DND-41 (cell line): ENCODE measurements around the gene GLT8D1.

Experiments
- ATAC-seq: fragments of 200-7000 bp; cut with Tn5 transposase; 3 replicates; pipeline ENCODE4 v1.9.1; 2021; ENCODE audit warnings: low read depth; ENCODE audit not compliant: insufficient read depth
- DNase-seq: peaks from one replicate; pipeline ENCODE4 v3.0.0-alpha.2; 2020
- H2AFZ ChIP-seq: 2 replicates; pipeline ENCODE4 v1.6.0; 2012; ENCODE audit warnings: low read depth, low read length
- H3K27ac ChIP-seq: 2 replicates; pipeline ENCODE4 v1.5.1; 2012; ENCODE audit warnings: low read length, inconsistent platforms
- H3K27me3 ChIP-seq: fragments of 200-600 bp; sonication (generic); 2 replicates; pipeline ENCODE4 v1.6.0; 2012; ENCODE audit warnings: low read length, mild to moderate bottlenecking, inconsistent platforms; ENCODE audit not compliant: insufficient read depth, poor library complexity
- H3K36me3 ChIP-seq: 2 replicates; pipeline ENCODE4 v1.5.1; 2012; ENCODE audit warnings: low read length, inconsistent platforms; ENCODE audit not compliant: insufficient read depth
- H3K4me1 ChIP-seq: 2 replicates; pipeline ENCODE4 v1.5.1; 2012; ENCODE audit warnings: mild to moderate bottlenecking, low read length; ENCODE audit not compliant: insufficient read depth
- H3K4me2 ChIP-seq: 2 replicates; pipeline ENCODE4 v1.6.0; 2012; ENCODE audit warnings: mild to moderate bottlenecking, moderate library complexity, low read length, inconsistent platforms; ENCODE audit not compliant: insufficient read depth
- H3K4me3 ChIP-seq, 2 experiments: fragments of 200-600 bp in 1 of 2; shearing (Covaris generic) in 1 of 2; 2 replicates each; pipeline ENCODE4 v1.5.1; 2012 to 2016; ENCODE audit warnings: inconsistent platforms in 2 of 2, low read length in 2 of 2, mild to moderate bottlenecking in 2 of 2, low read depth in 1 of 2, moderate library complexity in 1 of 2
- H3K79me2 ChIP-seq: 2 replicates; pipeline ENCODE4 v1.6.0; 2012; ENCODE audit warnings: low read length, inconsistent platforms; ENCODE audit not compliant: insufficient read depth
- H3K9ac ChIP-seq: 2 replicates; pipeline ENCODE4 v1.6.0; 2012; ENCODE audit warnings: low read depth, mild to moderate bottlenecking, inconsistent platforms, low read length, moderate library complexity
- H3K9me3 ChIP-seq: 2 replicates; pipeline ENCODE4 v1.5.1; 2012; ENCODE audit warnings: low read length, moderate library complexity, mild to moderate bottlenecking, inconsistent platforms; ENCODE audit not compliant: insufficient read depth, severe bottlenecking
- H4K20me1 ChIP-seq: 2 replicates; pipeline ENCODE4 v1.6.0; 2012; ENCODE audit warnings: low read length; ENCODE audit not compliant: insufficient read depth
- EZH2 ChIP-seq: IDR thresholded peaks from 3 replicates; pipeline ENCODE4 v1.6.1; 2012; ENCODE audit warnings: borderline replicate concordance, low read depth, mild to moderate bottlenecking, moderate library complexity, low read length, inconsistent platforms; ENCODE audit not compliant: severe bottlenecking
- TF ChIP-seq, protein P1 (sequence below): IDR thresholded peaks from 2 replicates; pipeline ENCODE4 v1.5.1; 2012; ENCODE audit warnings: borderline replicate concordance, low read length, moderate library complexity, mild to moderate bottlenecking; ENCODE audit not compliant: poor library complexity, severe bottlenecking; ENCODE audit errors: extremely low read depth

GLT8D1 gene

DNA sequence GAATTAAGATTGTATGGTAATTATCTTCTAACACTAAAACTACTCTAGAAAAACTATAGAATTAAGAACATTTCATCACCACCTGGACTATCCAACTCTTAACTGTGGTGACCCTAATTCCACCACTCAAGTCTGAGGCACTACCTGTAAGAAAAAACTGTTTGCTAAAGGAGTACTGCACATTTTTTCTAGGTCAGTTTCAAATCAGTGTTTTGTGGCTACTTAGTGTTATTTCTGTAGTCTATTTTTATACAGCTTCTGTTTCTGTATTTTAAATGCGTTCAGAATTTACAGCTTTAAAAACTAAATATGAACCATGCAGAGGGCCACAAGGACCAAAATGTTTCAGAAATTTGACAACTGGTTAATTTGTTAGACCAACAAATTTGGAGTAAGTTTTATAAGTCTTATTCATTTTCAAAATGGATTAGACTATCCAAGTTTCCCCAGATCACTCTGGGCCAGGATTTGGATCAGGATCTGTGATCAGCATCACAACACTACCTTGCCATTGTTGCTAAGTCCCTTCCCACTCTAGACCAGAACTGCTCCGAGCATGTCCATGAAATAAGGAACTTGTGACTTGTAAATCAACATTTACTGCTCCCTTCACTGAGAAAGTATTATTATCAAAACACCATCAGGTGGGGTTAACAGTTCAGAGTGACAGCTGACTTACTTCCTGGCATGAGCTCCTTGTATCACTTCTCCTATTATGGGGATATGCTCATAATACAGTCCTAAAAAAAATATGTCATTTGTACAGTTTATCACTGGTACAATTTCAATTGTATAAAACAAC, 8.6 kb downstream of the GLT8D1 start:
- ATAC-seq (0 out of 3 replicates have a peak, but pooled peaks have one; percentile 14), DNase-seq (no peak)
- Histone ChIP-seq H3K27ac (no peak overlapping the region), H3K36me3 (peaks cover 65% of the 10 kb centered on the region), H3K4me1 (no peaks in the 10 kb centered on the region), H4K20me1 (peaks cover 17% of the 10 kb centered on the region; the same call in 1 of the 2 replicates), H3K4me2 (no peak overlapping the region), H3K79me2 (peaks cover 2% of the 10 kb centered on the region; the same call in 1 of the 2 replicates), H3K4me3 (no peak overlapping the region), H3K9me3 (no peaks in the 10 kb centered on the region), H3K27me3 (no peaks in the 10 kb centered on the region), H3K9ac (no peak overlapping the region), H2AFZ (no peak overlapping the region)
- TF ChIP-seq, protein P1, sequence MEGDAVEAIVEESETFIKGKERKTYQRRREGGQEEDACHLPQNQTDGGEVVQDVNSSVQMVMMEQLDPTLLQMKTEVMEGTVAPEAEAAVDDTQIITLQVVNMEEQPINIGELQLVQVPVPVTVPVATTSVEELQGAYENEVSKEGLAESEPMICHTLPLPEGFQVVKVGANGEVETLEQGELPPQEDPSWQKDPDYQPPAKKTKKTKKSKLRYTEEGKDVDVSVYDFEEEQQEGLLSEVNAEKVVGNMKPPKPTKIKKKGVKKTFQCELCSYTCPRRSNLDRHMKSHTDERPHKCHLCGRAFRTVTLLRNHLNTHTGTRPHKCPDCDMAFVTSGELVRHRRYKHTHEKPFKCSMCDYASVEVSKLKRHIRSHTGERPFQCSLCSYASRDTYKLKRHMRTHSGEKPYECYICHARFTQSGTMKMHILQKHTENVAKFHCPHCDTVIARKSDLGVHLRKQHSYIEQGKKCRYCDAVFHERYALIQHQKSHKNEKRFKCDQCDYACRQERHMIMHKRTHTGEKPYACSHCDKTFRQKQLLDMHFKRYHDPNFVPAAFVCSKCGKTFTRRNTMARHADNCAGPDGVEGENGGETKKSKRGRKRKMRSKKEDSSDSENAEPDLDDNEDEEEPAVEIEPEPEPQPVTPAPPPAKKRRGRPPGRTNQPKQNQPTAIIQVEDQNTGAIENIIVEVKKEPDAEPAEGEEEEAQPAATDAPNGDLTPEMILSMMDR, result no peak
- TF ChIP-seq EZH2, result no peak

DNA sequence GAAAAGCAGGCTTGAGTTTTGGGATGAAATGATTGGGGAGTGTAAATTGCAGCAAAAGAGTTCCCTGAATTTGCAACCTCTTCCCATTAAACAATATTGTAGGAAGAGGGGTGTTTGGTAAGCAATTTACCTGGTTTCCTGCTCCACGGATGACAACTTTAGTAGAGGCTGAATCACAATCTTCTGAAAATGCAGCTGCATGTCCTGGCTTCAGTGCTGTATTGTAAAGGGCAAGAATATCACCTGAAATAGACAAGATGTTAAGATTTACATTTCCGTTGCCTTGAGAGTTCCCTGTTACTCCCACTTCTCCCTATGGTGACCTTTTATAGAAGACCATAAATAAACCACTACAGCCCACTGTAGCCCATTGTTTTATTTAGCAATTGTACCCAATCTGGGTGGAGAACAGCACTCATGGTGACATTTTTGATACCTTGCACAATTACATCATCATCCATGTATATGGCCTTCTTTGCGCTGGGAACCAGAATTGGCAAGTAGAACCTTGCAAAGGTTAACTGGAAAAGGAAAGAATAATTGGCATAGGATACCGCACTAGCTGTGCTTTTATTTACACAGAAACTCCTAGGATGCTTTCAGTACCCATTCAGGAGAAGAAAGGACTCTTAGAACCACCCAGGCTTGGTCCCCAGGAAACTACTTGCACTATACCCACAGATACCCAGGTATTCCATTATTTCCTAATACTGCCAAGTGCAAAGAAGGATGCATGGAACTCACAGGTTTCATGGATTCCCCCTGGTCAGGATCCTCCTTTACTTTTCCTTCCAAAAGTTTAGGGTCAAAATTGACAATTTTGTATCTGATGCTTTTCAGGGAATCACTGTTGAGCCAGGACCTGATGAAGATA, 9.6 kb downstream of the GLT8D1 start:
- ATAC-seq (peak; percentile 20; the same call in 1 of the 3 replicates), DNase-seq (no peak)
- Histone ChIP-seq H2AFZ (no peak overlapping the region), H3K27me3 (no peaks in the 10 kb centered on the region), H3K4me1 (no peaks in the 10 kb centered on the region), H3K9ac (no peak overlapping the region), H3K36me3 (peaks cover 75% of the 10 kb centered on the region), H3K27ac (no peak overlapping the region), H3K9me3 (no peaks in the 10 kb centered on the region), H3K79me2 (0 out of 2 replicates have a peak, but pooled peaks cover 4% of the 10 kb centered on the region), H4K20me1 (peaks cover 18% of the 10 kb centered on the region; the same call in 1 of the 2 replicates), H3K4me2 (no peak overlapping the region), H3K4me3 (no peak overlapping the region)
- no peak for TF ChIP-seq EZH2
- TF ChIP-seq, protein P1, result no peak

DNA sequence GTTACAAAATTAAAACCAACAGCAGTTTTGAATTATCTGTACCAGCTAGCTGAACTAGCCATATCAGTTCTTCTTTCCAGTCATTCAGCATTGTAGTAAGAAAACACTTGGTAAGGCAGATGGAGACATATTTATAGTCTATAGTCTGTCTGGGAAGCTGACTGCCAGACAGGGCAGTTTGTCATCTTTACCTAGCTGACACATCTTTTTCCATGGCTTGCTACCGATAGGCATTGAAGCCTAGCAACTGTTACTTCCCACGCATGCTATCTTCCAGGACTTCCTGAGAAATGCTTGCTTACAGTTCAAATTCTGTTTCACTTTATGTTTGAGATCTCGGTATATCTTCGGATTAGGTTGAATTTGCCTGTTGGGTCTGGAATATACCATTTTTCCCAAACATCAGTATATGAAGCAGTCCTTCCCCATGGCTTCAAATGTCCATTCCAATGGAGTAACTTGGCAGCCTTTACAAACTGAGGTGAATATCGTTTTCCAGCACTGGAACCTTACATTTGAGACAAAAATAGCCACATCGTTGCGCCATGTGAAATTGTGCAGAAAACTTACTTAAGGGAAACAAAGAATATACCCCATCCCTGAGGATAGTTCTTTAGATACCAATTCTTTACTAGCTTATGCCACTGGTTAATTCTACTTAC, 10.9 kb downstream of the GLT8D1 start:
- TF ChIP-seq EZH2, result no peak
- TF ChIP-seq, protein P1, result no peak
- peaks cover 83% of the 10 kb centered on the region for H3K36me3 ChIP-seq
- no peak overlapping the region for H3K4me2 ChIP-seq
- peaks cover 22% of the 10 kb centered on the region; the same call in 1 of the 2 replicates for H4K20me1 ChIP-seq
- no peak overlapping the region for H3K4me3 ChIP-seq
- no peak overlapping the region for H3K9ac ChIP-seq
- no peaks in the 10 kb centered on the region for H3K9me3 ChIP-seq
- H3K4me1 ChIP-seq, result no peaks in the 10 kb centered on the region; the same call in 1 of the 2 replicates
- no peaks in the 10 kb centered on the region for H3K27me3 ChIP-seq
- no peak for ATAC-seq
- H3K27ac ChIP-seq, result no peak overlapping the region
- DNase-seq, result no peak
- H3K79me2 ChIP-seq, result peaks cover 10% of the 10 kb centered on the region
- no peak overlapping the region for H2AFZ ChIP-seq
